Fibroblast of villous mesenchyme (primary cell): ENCODE results near the gene KCNJ6. TPM values are rescaled to one million over a fixed set of nuclear protein-coding genes. Genes with fewer than 3 reads are reported as not detected.
"Not testable (repeated sequence)": the region's sequence is repeated elsewhere in the genome, so short reads cannot be mapped to it uniquely, and the experiment has no call there.

Source experiments
- DNase-seq: peaks from one replicate; pipeline ENCODE4 v3.0.0-alpha.2; 2010; ENCODE audit warnings: low read depth
- H3K4me3 ChIP-seq: 2 replicates; pipeline ENCODE4 v1.5.1; 2011; ENCODE audit warnings: low read depth, mild to moderate bottlenecking, low read length
- CTCF ChIP-seq: IDR thresholded peaks from 2 replicates; pipeline ENCODE4 v1.5.1; 2012; ENCODE audit warnings: low read depth, mild to moderate bottlenecking, low read length; ENCODE audit not compliant: insufficient read depth
- total RNA-seq: library from RNA; depleted of rRNA; stranded (reverse); fragments of >200 nt; gene quantifications from 2 replicates; pipeline ENCODE4 v1.2.3, GENCODE V29; 2012

The KCNJ6 gene
- total RNA-seq, 1 donor = not detected

DNA sequence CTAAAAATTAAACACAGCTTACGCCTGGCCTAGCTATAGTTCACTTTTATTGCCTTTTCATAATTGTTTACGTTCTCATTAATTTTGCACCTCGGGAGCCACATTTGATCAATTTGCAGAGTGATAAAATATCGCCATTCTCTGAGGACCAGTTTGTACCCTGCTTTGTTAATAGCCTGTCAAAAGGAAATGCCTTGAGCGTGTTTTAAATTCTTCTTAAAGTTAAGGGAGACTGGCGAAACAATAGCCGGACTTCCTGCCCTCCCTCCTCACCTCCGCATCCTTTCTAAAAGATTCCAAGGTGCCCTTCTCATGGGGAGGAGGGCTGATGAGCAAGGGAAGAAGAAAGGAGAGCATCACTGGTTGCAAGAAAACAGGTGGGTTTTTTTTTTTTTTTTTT is 271.6 kb downstream of the KCNJ6 start:
- DNase-seq = no peak
- no peak for TF ChIP-seq CTCF
- no peak overlapping the region for H3K4me3 ChIP-seq

DNA sequence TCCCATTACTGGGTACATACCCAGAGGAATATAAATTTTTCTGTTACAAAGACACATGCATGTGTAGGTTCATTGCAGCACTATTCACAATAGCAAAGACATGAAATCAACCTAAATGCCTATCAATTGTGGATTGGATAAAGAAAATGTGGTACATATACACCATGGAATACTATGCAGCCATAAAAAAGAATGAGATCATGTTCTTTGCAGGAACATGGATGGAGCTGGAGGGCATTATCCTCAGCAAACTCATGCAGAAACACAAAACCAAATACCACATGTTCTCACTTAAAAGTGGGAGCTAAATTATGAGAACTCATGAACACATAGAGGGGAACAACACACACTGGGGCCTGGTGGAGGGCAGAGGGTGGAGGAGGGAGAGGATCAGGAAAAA is 272.4 kb downstream of the KCNJ6 start:
- not testable (repeated sequence) for DNase-seq, H3K4me3 ChIP-seq

- TF ChIP-seq CTCF = peak; percentile 14
- no peak overlapping the region for H3K4me3 ChIP-seq
- DNase-seq = no peak
Measured at GRCh38 chr21:37642493-37642892, 273.8 kb downstream of the KCNJ6 start.

- TF ChIP-seq CTCF = no peak
- H3K4me3 ChIP-seq = no peak overlapping the region
- DNase-seq = no peak
Measured at GRCh38 chr21:37639756-37640155, 276.5 kb downstream of the KCNJ6 start.

- no peak for TF ChIP-seq CTCF
- peak; percentile 61 for DNase-seq
- H3K4me3 ChIP-seq = no peak overlapping the region
Measured at GRCh38 chr21:37636152-37636860, 280.0 kb downstream of the KCNJ6 start.

DNA sequence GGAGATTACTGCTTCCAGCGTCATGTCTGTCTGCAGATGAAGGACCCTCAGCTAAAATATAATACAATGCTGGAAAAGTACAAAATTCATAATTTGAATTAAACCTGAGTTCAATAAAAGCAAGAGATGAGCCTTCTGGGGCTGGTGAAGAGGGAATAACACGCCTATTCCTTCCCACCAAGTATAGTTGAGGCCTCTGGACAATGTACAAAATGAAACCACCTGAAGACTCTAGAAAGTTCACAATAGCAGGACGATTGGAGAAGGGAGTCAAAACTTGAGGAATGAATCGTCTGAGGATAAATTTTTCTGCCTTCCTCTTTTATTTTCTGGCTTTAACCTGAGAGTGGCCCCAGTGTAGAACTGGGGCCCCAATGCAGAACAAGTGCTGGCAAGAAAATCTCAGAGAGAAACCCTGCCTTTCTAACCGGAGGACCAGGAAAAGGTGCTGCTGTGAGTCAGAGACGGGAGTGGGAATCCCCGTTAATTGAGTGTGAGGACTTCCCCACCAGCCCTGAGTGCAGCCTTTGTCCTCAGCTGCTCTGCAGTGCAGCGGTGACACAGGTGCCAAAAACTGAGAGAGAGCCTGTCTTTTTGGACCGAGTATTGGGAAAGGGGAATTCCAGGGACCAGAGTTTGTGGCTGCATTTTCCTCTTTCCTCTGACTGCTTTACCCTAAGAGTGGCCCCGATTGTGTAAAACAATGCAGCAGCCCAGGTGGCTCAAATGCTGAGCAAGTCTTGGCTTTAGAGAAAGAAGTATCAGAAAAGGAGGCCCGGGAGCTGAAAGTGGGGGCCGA is 284.7 kb downstream of the KCNJ6 start:
- no peak for TF ChIP-seq CTCF
- no peak overlapping the region for H3K4me3 ChIP-seq
- no peak for DNase-seq

- no peak for TF ChIP-seq CTCF
- H3K4me3 ChIP-seq = no peak overlapping the region
- DNase-seq = no peak
Measured at GRCh38 chr21:37630872-37631271, 285.4 kb downstream of the KCNJ6 start.
